Measurements from ENCODE around the gene HOXA3. TPM values are rescaled to one million over a fixed set of nuclear protein-coding genes. Genes with fewer than 3 reads are reported as not detected.
A peak's percentile ranks its signal among the peaks of the same experiment; 100 is the strongest.

Gene HOXA3
- total and polyA plus RNA-seq, 9 donors: 0.36 to 50.9 (median 2.3) TPM

DNA sequence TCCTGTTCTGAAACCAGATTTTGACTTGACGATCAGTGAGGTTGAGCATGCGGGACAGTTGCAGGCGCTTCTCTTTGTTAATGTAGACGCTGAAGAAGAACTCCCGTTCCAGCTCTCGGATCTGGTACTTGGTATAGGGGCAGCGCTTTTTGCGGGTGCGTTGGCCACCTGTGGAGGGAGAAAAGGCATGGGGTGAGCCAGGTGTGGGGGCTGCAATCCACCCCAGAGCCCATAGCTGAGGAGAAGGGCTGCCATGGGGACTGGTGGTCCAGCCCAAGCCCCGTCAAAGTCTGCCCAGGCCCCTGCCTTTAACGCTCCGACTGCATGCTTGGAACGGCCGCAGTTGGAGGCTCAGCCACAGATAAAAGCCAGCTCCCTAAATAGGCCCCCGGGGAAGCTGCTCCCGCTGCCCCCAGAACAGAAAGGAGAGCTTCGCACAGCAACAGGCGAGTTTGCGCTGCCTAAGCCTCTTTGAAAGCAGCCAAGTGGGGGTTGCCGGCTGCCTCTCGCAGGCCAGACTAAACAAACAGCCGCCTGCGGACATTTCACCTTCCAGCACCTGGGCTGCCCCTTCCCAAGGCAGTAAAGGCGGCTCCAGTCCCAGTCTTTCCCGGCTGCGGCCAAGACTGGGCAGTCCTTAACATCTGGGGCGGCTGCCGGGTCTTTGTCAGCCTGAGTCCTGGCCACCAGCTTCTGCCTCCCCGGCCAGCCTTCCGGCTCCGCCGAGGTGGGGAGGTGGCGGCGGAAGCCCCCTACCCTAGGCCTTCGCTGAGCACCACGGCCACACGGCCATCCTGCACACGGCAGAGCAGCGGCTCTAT is 30.7 kb upstream of the HOXA3 start:
- peaks cover 2% of the 10 kb centered on the region for H3K4me1 ChIP-seq (ENCODE audit: insufficient read depth)
- H3K27me3 ChIP-seq: peaks cover 18% of the 10 kb centered on the region
- H3K9me3 ChIP-seq: no peaks in the 10 kb centered on the region
- peak in 1 of 5 donors; percentile 30 for DNase-seq
- H3K27ac ChIP-seq: no peak overlapping the region
- no peaks in the 10 kb centered on the region for H3K36me3 ChIP-seq
- TF ChIP-seq, protein P1, sequence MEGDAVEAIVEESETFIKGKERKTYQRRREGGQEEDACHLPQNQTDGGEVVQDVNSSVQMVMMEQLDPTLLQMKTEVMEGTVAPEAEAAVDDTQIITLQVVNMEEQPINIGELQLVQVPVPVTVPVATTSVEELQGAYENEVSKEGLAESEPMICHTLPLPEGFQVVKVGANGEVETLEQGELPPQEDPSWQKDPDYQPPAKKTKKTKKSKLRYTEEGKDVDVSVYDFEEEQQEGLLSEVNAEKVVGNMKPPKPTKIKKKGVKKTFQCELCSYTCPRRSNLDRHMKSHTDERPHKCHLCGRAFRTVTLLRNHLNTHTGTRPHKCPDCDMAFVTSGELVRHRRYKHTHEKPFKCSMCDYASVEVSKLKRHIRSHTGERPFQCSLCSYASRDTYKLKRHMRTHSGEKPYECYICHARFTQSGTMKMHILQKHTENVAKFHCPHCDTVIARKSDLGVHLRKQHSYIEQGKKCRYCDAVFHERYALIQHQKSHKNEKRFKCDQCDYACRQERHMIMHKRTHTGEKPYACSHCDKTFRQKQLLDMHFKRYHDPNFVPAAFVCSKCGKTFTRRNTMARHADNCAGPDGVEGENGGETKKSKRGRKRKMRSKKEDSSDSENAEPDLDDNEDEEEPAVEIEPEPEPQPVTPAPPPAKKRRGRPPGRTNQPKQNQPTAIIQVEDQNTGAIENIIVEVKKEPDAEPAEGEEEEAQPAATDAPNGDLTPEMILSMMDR (IDR thresholded peaks at IDR 0.05): no peak
- TF ChIP-seq POLR2A (IDR thresholded peaks at IDR 0.05) (no peak), EP300 (IDR thresholded peaks at IDR 0.05) (no peak)
- peak overlapping the region; percentile 46 for H3K4me3 ChIP-seq
- 8 to 9% (median 9%) methylated on average over 39 of the region's 39 CpGs for WGBS, 3 donors
- intact Hi-C loops (cut with DNase I): loop anchor here in 1 of 4 donors (10.0 kb wide), 1 partner anchor 1318 kb away; no protein-coding TSS in a partner anchor

- peak overlapping the region; percentile 46 for H3K4me3 ChIP-seq
- H3K4me1 ChIP-seq (ENCODE audit: insufficient read depth): peaks cover 2% of the 10 kb centered on the region
- H3K36me3 ChIP-seq: no peaks in the 10 kb centered on the region
- WGBS, 3 donors: 22 to 43% (median 34%) methylated on average over 4 of the region's 4 CpGs
- H3K27me3 ChIP-seq: peaks cover 18% of the 10 kb centered on the region
- DNase-seq: peak in 1 of 5 donors; percentile 29
- H3K27ac ChIP-seq: no peak overlapping the region
- intact Hi-C loops (cut with DNase I): loop anchor here in 1 of 4 donors (10.0 kb wide), 1 partner anchor 1318 kb away; no protein-coding TSS in a partner anchor
- TF ChIP-seq POLR2A (IDR thresholded peaks at IDR 0.05): no peak
- TF ChIP-seq EP300 (IDR thresholded peaks at IDR 0.05): no peak
- TF ChIP-seq, protein P1 (IDR thresholded peaks at IDR 0.05): no peak
- H3K9me3 ChIP-seq: no peaks in the 10 kb centered on the region
Observed at GRCh38 chr7:27182285-27182841, 30.0 kb upstream of the HOXA3 start.

GRCh38 chr7:27181795-27182275 is 29.5 kb upstream of the HOXA3 start:
- Histone ChIP-seq H3K4me3 (peak overlapping the region; percentile 21), H3K4me1 (ENCODE audit: insufficient read depth) (peaks cover 2% of the 10 kb centered on the region), H3K9me3 (no peaks in the 10 kb centered on the region), H3K36me3 (no peaks in the 10 kb centered on the region), H3K27me3 (peaks cover 18% of the 10 kb centered on the region), H3K27ac (no peak overlapping the region)
- TF ChIP-seq POLR2A (IDR thresholded peaks at IDR 0.05): no peak
- TF ChIP-seq, protein P1 (IDR thresholded peaks at IDR 0.05): no peak
- TF ChIP-seq EP300 (IDR thresholded peaks at IDR 0.05): no peak
- 48 to 88% (median 57%) methylated on average over 4 of the region's 4 CpGs for WGBS, 3 donors
- peak in 1 of 5 donors; percentile 19 for DNase-seq
- intact Hi-C loops (cut with DNase I): loop anchor here in 1 of 4 donors (10.0 kb wide), 1 partner anchor 1317 kb away; no protein-coding TSS in a partner anchor

Data from ovary (tissue), 9 donors.